ENCODE results near the gene ZNF208. TPM values are rescaled to one million over a fixed set of nuclear protein-coding genes. Genes with fewer than 3 reads are reported as not detected.

ZNF208 gene
- total and polyA plus RNA-seq, 2 donors (not counting 3 experiments of a cell fraction or from before 2014, with no cell fraction given) = not detected

DNA sequence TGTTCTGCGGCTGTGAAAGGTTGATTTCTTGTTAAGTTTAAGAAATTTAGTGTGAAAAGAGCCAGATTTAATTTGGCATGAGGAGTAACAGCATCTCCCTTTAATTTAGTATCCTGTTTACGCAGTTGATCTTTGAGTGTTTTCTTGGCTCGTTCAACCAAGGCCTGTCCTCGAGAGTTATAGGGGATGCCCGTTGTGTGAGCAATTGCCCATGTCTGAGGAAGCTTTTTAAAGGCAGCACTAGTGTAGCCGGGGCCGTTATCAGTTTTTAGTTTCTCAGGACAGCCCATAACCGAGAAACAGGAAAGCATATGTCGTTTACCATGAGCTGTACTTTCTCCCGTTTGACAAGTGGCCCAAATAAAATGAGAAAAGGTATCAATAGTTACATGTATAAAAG lies 127.2 kb downstream of the ZNF208 start:
- Histone ChIP-seq H3K4me2 (ENCODE audit: insufficient read depth, low read length) (no peak overlapping the region), H3K4me3 (replicated peaks in 1 of 3; ENCODE audit: insufficient read depth in 1 of 3, low read depth in 1 of 3, low read length in 3 of 3) (no peak overlapping the region), H3K79me2 (ENCODE audit: control insufficient read depth, insufficient read depth, low read length) (no peaks in the 10 kb centered on the region), H2AFZ (ENCODE audit: low read depth, low read length) (no peak overlapping the region), H3K9me3 (replicated peaks; ENCODE audit: control insufficient read depth, insufficient read depth, low read length) (peaks cover 3% of the 10 kb centered on the region), H3K4me1 (ENCODE audit: control insufficient read depth, extremely low read depth, insufficient read depth, low read length) (no peaks in the 10 kb centered on the region), H4K20me1 (replicated peaks; ENCODE audit: control insufficient read depth, extremely low read depth, insufficient read depth, low read length) (no peaks in the 10 kb centered on the region), H3K27ac (ENCODE audit: insufficient read depth, low read depth, low read length) (no peak overlapping the region), H3K27me3 (ENCODE audit: control insufficient read depth in 2 of 2, insufficient read depth in 2 of 2, low read length in 2 of 2) (no peaks in the 10 kb centered on the region), H3K36me3 (ENCODE audit: control insufficient read depth in 2 of 2, extremely low read depth in 1 of 2, insufficient read depth in 2 of 2, low read length in 2 of 2) (no peaks in the 10 kb centered on the region), H3K9me1 (replicated peaks; ENCODE audit: control insufficient read depth, extremely low read depth, insufficient read depth, low read length) (no peaks in the 10 kb centered on the region), H3K9ac (replicated peaks; ENCODE audit: extremely low read depth, insufficient read depth, low read length) (no peak overlapping the region)
- intact Hi-C loops (cut with micrococcal nuclease) = no loop called here
- ChIA-PET CTCF (no interaction called here), POLR2A (no interaction called here)
- TF ChIP-seq GATA2 (IDR thresholded peaks at IDR 0.05; ENCODE audit: insufficient read depth, insufficient read length, low read depth, low read length) (no peak), POLR2AphosphoS5 (IDR thresholded peaks at IDR 0.05; ENCODE audit: insufficient read depth, low read depth, low read length) (no peak)
- dilution Hi-C loops (cut with MboI; ENCODE audit: extremely low pct_ligation_motif_present, low sequenced_read_pairs) = no loop called here
- FAIRE-seq (no peak), DNase-seq (ENCODE audit: low read depth, low spot score) (no peak)
- BruUV-seq (replicated peaks) = no TSS peak

Other genes starting within 250 kb of the ZNF208 start
- 12.7 and 12.8 TPM in 2 replicates for gene ZNF100, start 243.4 kb downstream of the ZNF208 start, total RNA-seq
- gene ZNF100, start 243.4 kb downstream of the ZNF208 start, polyA plus RNA-seq = 0.91 and 1.8 TPM in 2 replicates
- gene ZNF43, start 174.8 kb downstream of the ZNF208 start, total RNA-seq = 20.2 and 21.1 TPM in 2 replicates
- 5.9 and 6.4 TPM in 2 replicates for gene ZNF43, start 174.8 kb downstream of the ZNF208 start, polyA plus RNA-seq
- gene ZNF257, start 41.5 kb upstream of the ZNF208 start, total RNA-seq = 0.69 and 1.2 TPM in 2 replicates
- 0.10 and 0.15 TPM in 2 replicates for gene ZNF257, start 41.5 kb upstream of the ZNF208 start, polyA plus RNA-seq
- not detected in 2 replicates for gene ZNF676, start 186.0 kb upstream of the ZNF208 start, total RNA-seq
- not detected in 2 replicates for gene ZNF676, start 186.0 kb upstream of the ZNF208 start, polyA plus RNA-seq